GM18858 (cell line): ENCODE data around the gene OGA.

ENCODE experiments used
- ATAC-seq: cut with Tn5 transposase; IDR thresholded peaks from one replicate; pipeline ENCODE4 v1.9.1; 2021; ENCODE audit not compliant: unreplicated experiment

OGA gene

DNA sequence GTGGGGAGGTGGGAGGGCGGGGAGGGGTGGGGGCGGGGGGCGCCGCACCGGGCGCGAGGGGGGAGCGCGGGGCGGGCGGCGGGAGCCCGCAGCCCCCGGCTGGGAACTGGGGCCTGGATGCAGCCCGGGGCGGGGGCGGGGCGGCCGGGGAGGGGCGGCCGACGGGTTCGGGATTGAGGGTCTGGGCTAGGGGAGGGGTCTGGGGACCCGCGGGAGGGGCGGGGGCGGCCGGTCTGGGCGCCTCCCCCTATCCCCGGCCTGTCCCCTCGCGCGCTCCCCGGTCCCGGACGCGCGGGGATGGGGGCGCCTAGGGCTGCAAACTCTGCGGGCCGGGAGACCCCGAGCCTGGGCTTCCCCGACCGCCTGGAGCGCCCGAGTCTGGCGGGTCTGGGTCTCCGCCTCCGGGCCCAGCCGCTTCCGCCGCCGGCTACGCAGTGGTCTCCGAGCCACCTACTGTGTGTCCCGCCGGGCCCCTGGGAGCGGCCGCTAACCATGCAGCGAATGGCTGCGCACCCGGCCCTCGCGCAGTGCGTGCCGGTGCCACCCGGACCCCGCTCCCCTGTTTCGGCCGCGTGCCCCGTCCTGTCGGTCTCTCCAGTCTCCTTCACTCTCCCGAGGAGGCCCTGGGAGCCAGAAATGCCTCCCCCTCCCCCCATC is 42.0 kb downstream of the OGA start:
- no peak for ATAC-seq

DNA sequence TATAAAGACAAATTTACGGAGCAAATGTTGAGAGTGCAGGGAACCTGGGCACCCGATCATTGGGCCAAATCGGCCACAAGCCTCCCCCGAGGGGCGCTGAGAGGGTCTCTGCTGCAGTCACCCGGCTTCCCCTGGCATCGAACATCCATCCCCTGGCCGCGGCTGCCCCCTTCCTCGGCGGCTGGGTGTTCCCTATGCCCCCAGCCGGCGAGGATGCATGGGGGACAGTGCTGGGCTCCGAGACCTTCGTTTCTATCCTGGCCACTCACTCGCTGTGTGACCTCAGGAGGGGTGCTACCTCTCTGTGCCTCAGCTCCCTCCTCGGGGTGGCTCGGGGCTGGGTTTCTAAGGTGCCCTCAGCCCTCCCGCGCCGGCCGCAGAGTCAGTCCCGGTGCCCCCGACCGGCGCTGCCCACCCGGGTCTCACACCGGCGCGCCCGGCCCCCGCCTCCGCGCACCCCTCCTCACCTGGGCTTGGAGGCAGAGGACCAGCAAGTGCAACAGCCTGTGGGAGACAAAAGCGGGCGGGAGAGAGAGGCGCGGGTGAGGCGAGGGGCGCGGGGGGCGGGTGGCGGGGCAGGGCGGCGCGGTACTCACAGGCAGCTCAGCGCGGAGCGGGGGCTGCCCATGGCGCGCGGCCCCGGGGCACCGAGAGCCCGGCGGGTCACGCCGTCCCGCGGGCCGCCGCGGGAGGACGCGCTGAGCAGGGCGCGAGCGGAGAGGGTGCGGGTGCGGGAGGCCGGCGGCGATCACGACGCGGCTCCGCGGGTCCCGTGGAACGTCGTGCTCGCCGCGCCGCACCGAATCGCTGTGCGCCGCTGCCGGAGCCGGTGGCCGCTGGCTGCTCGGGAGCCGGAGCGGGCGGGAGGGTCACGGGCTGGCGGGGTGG is 42.7 kb downstream of the OGA start, which contains the start of gene FGF8:
Gene FGF8 (minus strand): TSS at position 842 of the 888 bp plus-strand sequence. CDS start 214 bp downstream, at position 628.
- ATAC-seq: no peak

DNA sequence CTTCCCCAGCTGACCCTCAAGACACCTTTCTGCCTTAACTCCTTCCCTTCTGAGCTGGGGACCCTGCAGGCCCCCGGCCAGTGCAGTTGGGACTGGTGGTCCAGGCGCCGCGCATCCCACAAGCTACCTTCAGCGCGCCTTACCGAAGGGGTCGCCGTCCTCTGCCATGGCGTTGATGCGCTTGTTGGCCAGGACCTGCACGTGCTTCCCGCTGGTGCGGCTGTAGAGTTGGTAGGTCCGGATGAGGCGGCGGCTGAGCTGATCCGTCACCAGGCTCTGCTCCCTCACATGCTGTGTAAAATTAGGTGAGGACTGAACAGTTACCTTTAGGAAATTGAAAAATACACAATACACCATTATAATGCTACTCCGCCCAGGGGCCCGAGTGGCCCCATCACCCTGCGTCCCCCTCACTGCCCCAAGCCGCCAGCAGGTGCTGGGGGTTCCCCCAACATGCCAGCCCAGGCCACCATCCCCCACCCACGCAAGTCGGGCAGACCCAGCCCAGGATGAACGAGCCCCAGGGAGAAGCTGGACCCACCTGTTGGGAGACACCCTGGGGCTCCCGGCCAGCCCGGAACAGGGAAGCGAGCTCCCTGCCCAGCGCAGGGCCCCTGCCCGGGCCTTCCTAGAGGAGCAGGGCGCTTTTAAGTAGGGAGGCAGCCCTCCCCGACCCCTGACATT is 43.5 kb downstream of the OGA start:
- ATAC-seq: no peak

DNA sequence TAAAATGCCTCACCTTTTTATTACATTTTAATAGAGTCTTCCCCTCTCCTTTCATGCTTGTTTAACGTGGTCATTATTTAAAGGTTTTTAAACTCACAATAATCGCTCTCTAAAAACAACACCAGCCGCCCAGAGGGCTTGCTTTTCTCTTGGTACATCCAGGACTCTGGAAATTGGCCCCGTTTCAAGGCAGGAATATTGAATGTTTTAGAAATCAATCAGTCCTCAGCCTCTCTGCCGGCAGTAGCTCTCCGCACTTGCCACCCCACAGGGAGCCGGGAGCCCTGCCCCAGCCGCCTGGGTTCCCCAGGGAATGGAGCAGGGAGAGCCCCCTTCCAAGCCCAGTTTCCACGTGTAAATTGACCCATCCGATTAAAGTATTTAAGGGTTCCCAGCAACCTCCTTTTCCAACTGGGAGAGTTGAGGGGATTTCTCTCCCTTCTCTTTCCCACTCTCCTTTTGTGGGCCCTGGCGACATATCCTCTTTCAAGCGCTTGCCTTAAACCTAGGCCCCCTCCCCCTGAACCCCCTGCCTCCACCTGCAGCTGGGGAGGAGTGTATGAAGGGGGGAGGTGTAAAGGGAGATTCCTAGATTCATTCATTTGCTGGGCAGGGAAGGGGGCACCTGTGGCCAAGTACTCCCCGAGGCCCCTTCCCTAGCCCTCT is 44.2 kb downstream of the OGA start:
- ATAC-seq: no peak

DNA sequence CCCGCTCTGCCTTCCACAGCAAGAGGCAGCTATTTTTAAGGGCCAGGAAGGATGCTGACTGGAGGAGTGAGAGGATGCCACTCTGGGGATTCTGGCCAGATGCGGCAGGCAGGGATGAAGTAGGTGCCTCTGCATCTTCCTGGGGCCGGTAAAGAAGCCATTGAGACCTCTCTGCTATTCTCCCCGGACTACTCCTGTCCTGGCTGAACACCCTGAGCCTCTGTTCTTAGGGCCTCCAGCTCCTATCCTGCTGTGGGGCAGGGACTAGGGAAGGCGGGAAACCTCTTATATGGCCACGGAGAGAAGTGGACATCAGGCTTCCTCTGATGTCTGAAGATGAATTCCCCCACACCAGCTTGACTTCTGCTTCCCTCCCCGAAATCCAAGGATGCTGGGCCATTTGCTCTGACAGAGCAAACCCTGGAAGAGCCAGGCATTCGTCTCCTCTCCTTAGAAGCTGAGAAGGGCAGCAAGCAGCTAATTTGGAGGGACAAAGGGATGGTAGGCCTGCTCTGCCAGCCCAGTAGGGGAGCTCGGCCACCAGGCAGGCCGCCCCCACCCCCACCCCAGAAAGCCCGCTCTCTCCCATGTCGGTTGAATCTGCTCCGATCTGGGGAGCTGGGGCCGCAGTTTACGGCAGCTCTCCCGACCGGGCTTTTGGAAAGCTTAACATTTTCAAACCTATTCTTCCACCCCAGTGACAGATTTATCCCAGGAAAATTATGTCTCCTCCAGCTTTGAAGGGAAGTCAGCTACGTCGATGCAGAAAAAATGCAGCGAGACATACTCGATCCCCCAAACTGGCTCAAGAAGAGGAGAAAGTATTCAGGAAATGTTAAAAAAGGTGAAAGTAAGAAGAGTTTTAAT is 45.1 kb downstream of the OGA start:
- no peak for ATAC-seq

DNA sequence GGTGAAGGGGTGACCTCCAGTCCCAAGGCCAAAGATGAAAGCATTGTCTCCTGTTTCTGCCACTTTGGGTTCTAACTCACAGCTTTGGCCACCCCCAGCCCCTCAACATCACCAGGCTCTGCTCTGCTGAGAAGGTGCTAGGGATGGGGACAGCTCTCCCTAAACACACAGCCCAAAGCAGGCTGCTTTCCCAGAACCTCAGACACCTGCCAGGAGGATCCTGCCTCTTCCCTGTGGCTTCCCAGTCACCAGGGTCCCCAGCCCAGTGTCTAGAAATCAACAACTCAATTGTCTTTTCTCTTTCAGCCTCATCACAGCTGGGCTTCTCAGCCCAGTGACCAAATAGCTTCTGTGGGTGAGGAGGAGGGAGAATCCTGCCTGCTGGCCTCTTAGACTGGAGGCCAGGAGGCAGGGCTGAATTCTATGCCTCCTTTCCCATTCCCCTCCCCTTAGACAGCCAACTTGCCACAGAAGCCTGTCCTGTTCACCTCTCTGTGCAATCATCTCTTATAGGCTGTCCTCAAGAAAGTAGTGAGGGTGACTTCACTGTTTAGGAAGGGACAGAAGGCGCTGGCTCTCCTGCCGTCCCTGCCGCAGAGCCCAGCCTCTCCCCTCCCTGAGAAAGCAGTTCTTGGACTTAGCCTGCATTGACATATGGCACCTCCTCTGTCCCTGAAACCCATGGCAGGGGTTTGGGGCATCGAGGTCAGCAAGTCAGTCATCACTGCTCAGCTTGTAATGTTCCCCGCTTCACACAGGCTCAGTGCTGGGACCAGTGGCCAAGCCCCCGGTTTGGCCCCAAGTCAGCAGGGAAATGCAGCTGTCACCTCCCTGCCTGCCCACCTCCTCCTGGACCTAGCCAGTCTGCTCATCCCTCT is 46.0 kb downstream of the OGA start:
- no peak for ATAC-seq

DNA sequence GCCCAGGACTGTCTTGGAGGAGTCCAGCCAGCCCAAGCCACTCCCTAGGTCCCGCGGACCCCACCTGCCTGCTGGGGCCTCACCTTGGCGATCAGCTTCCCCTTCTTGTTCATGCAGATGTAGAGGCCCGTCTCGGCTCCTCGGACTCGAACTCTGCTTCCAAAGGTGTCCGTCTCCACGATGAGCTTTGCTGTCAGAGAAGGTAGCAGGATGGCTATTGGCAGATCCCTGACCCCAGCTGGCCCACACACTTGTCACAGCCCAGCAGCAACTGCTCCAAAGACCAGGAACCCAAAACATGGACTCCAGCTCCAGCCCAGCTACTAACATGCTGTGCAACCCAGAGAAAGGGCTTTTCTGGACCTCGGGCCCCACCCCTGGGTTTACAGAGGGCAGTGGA is 46.9 kb downstream of the OGA start:
- ATAC-seq: no peak

DNA sequence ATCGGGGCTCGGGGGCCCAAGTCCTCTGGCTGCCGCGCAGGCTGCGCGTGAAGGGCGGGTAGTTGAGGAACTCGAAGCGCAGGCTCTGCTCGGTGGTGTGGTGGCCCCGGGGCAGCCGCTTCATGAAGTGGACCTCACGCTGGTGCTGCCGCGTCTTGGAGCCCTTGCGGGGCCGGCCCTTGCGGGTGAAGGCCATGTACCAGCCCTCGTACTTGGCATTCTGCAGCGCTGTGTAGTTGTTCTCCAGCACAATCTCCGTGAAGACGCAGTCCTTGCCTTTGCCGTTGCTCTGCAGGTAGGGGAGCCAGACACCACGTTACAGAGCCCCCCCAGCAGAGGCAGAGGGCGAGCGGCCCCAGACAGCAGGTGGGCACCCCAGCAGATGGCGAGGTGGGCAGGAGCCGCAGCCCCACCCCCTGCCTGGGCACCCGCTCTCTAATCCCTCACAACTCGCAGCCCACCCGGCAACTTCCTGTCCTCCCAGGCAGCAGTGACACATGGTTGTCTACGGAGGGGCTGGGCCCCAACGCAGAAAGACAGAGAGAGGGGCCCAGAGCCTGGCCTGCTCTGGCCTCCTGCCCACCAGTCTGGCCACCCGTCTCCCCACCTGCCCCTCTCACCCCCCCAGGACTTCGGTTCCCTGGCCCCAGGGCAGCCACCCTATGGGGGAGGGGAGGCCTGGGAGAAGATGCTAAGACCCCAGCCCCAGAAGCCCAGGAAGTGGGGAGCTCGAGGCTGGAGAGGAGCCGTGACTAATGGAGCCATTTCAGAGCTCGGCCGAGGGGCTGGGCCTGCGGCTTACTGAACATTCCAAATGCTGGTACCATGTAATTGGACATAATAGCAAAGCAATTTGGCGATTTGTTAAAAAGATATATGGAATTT is 47.7 kb downstream of the OGA start:
- ATAC-seq: no peak

DNA sequence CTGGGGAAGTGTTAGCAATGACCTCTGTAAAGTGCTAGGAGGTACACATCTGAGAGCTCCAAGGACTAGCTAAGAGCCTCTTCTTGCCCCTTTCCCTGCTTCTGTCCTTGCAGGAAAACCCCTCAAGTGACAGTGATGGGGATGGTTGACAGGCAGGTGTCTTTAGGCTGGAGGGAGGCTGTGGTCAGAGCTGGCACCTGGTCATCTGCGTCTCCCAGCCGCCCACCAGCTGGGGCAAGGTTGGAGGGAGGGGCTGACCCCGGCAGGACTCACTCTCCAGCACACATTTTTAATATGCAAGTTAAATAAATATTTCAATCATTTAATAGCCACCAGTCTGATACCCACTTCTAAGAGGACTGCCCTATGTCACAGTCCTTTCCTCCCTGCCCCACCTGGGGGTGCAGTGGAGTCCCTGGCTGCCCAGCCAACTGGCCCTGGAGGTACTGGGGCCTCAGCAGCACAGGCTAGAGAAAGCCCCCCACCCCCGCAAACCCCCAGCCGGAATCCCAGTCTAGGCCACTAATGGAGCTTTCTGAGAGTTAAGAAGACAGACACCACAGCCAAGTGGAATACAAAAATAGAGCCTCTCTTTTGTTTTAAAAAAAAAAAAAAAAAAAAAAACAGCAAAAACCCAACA is 48.6 kb downstream of the OGA start:
- no peak for ATAC-seq

DNA sequence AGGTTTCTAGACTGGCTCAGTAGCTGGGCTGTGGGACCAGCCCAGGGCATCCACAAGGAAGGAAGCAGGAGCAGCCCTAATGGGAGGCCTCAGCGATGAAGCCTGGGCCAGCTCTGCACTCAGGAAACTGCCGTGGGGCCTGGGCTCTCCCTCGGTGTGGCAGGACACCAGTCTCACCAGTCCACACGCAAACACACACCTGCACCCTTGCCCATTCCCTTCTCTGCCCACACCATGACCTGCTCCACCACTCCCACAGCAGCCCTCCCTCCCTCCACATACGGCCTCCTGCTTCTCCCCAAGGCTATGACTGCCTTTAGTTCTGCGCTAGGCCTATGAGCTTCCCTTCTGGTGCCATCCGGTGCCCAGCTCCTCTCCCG is 49.5 kb downstream of the OGA start:
- no peak for ATAC-seq

DNA sequence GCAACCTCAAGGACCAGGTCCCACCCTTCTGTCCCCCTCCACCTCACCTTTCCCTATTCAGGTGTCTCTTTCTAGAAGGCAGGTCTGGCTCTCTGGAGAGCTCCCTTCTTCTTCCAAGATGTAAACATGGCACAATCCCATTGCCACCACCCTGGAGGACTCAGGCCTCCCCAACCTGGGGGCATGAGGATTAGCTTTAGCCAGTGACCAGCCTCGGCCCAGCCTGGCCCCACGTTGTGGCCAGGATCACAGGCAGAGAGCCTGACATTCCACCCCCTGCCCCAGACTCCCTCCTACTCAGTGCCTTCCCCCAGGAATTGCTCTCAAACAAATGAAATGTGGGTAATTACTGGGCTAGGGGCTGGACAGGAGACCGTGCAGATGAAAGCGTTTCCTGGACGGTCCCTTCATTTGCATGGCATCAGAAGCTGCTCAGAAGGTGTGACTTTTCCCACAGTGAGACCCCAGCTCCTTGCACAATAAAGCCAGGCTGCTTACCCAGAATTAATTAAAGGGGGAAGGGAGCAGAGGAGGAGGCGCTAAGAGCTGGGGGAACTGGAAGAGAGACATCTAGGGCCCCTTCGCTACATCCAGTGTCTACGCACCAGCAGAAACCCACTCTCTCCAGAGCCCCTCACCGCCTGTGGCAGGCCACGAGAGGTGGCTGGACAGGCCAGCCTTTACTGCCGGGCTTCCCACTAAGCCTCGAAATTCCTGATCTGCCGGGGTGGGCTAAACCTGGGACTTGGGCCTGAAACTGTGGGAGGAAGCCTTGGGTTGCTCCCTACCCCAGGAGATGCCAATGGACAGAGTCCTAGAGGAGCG is 50.1 kb downstream of the OGA start:
- no peak for ATAC-seq

DNA sequence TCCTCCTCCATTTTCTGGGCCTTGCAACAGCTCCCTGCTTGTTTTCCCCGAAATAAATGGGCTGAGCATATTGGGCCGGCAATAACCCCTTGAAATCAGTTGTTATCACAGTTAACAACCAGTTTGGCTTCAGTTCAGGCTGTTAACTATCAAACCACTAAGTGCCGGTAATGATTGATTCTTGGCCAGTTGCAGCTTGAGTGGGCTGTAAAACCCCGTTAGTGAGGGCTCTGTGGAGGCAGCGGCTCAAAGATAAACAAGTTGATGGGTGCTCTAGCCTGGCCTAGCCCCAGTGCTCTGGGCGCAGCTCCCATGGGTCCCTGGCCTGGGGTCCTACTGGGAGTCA is 50.7 kb downstream of the OGA start:
- no peak for ATAC-seq

DNA sequence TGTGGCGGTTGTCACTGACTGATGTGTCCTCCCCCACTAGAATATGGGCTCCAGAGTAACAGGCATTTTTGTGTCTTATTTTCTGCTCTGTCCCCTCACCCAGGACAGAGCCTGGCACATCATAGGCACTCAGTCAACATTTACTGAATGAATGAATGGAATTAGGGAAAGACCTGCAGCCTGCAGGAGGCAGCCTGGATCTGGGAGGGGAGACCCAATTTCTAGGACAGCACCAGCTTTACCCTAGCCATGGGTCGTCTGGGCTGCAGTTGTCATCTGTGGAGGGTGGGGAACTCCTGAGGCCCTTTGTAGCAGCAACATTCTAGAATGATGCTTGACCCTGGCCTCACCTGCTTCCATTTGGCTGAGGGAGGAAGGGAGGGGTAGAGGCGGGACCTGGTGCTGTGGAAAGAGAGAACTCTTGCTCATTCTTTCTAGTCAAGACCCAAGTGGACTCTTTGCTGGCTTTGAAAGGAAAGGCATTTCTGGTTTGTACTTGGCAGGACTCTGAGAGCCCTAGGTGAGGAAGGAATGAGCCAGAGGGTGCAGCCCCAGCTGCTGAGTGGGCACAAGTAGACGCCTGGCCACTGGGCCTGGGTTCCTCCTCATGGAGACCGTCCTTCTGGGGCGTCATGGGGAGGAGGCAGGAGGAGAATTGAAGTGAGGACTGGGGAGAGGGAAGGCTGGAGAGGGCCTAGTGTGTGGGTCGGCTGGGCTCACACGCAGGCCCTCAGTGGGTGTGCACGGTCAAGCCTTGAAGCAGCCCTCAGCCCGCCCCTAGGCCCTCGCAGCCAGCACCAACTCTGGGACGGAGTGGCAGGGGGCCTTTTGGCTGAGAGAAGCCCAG is 51.3 kb downstream of the OGA start:
- no peak for ATAC-seq

DNA sequence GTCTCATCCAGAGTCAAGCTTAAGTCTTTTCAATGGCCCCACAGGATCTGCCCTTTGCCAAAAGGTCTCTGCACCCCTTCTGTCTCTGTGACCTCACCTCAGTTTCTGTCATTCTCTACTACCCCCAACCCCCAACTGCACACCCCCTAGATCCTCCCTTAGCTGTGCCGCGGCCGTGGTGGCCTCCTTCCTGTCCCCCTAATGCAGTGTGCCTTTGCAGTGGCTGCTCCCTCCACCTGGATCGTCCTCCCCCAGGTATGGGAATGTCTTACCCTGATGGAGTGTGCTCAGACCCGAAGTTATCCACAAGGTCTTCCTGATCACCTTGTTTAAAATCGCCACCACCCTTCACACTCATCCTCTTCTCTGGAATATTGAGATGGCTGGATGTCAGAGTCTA is 51.9 kb downstream of the OGA start:
- ATAC-seq: no peak

DNA sequence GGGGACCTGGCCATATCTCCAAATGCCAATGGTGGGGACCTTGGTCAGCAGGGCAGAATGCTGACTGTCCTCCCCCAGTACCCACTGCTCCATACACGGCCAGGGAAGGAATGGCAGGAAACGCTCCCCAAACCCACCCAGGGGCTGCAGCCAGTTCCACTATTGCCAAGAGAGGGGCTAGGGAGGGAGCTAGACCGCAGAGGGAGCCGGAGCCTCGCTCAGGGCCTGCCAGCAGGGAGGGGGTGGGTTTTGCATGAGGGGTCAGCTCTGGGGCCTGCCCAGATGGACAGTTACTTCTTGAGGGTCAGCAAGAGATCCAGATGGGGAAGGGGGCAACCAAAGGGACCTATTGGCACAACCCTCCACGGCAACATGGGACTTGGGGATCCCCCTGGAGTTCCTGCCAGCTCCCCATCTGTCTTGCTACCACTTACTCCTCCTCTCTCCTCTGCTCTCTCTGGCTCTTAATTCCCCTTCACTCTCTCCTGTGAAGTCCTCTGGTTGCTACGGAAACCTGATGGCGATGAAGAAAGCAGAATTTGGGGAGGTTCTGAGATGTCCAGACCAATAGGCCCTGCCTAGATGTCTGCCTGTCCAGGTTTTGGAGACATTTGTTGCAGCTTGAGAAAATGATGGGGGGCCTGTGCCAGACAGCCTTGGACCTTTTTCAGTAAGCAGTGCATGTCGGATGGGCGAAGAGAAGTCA is 55.0 kb downstream of the OGA start:
- ATAC-seq: no peak

DNA sequence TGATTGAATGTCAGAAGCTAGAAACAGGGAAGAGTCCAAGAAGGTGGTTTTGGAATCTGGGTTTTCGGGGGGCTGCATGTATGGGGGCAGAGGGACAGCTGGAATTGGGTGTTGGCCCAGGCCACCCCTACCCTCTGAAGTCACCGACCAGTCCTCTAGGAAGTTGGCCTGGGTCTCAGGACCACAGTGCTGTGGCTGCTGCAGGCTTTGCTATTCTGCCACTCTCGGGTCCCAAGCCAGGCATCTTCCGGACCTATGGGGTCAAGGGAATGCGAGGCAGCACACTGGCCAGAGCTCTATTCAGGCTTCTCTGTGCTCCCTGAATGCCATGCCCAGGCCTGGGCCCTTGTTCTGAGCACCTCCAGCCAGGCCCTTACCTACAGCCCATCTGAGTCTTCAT is 55.5 kb downstream of the OGA start:
- ATAC-seq: no peak
